Measurements from ENCODE around the gene SPON2. TPM values are rescaled to one million over a fixed set of nuclear protein-coding genes. Genes with fewer than 3 reads are reported as not detected.

The SPON2 gene
- total RNA-seq, 1 experiment from 2014 or later: 0.54 TPM

DNA sequence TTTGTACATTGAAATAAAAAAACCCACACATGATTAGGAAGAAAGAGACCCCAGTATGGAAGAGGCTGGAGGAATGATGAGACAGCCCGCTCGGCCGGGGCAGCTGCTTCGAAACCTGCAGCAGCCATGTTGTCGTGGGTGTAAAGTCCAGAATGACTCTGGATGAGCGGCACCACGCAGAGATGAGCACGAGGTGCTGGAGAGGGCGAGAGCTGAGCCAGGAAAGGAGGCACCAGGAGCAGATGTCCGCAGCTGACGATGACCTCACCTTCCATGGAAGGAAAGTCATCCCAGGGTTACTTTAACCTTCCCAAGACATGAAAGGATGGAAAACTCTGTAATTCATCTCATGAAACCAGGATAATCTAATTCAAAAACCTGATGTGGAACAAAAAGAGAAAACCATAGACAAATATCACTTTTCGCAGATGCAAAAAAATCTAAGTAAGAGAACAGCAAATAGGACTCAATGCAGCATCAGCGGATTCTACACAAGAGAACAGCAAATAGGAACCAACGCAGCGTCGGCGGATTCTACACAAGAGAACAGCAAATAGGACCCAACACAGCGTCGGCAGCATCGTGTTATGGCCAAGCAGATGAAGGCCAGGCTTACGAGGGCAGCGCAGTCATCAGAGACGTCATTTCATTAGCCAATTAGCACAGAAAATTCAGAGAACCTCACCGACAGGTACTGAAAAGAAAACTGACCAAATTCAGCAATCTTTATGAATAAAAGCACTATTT lies 25.9 kb upstream of the SPON2 start:
- ChIA-PET CTCF (no interaction called here), POLR2A (no interaction called here)
- no peaks in the 10 kb centered on the region for H3K36me3 Mint-ChIP-seq (ENCODE audit: insufficient read depth, unreplicated experiment)
- no peak overlapping the region for H3K4me3 Mint-ChIP-seq (ENCODE audit: unreplicated experiment)
- no peak for TF ChIP-seq CTCF (IDR thresholded peaks at IDR 0.05; ENCODE audit: unreplicated experiment)
- H3K9me3 Mint-ChIP-seq (ENCODE audit: unreplicated experiment): no peaks in the 10 kb centered on the region
- intact Hi-C loops (cut with micrococcal nuclease): no loop called here
- H3K27me3 Mint-ChIP-seq (ENCODE audit: insufficient read depth, unreplicated experiment): peaks cover 16% of the 10 kb centered on the region
- no peak overlapping the region for H3K27ac Mint-ChIP-seq (ENCODE audit: low read depth, unreplicated experiment)
- no TSS peak for BruUV-seq (replicated peaks)
- peaks cover 5% of the 10 kb centered on the region for H3K4me1 Mint-ChIP-seq (ENCODE audit: insufficient read depth, unreplicated experiment)
- no peak for DNase-seq (ENCODE audit: unreplicated experiment)

DNA sequence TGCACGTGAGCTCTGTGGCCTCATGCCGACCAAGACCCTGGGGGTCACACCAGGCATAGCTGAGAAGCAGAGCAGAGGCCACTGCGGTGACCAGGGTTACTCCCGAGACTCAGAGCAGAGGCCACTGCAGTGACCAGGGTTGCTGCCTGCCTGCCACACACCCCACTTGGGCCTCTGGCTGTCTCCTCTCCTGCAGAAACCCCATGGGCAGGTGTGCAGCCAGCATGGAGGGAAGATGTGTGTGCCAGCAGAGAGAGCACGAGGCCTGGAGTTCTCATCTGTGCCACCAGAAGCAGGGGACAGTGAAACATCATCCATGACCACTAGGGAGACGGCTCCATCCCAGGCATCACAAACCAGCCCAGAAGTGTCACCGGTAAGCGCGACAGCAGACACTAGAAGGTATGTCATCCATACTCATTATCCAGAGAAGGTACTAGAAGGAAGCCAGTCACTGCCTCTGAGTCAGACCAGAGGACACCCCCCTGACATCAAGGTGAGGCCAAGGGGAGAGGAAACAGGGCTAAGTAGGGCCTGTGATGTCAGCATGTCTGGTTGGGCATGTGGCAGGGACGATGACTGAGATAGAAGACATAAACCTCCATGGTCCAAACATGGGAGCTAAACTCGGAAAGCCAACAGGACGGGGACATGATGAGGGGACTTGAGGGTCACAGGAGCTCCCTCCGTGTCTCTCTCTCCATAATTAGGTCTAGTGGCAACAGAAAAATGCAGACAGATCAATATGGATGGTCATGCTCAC lies 24.2 kb upstream of the SPON2 start:
- no TSS peak for BruUV-seq (replicated peaks)
- TF ChIP-seq CTCF (IDR thresholded peaks at IDR 0.05; ENCODE audit: unreplicated experiment): no peak
- H3K27me3 Mint-ChIP-seq (ENCODE audit: insufficient read depth, unreplicated experiment): peaks cover 16% of the 10 kb centered on the region
- CTCF ChIA-PET: interaction anchor here (0.6 kb wide), 1 partner anchor 30 kb away, joined by 3 read pairs; no protein-coding TSS in a partner anchor
- H3K9me3 Mint-ChIP-seq (ENCODE audit: unreplicated experiment): no peaks in the 10 kb centered on the region
- no peaks in the 10 kb centered on the region for H3K36me3 Mint-ChIP-seq (ENCODE audit: insufficient read depth, unreplicated experiment)
- DNase-seq (ENCODE audit: unreplicated experiment): no peak
- no peak overlapping the region for H3K4me3 Mint-ChIP-seq (ENCODE audit: unreplicated experiment)
- intact Hi-C loops (cut with micrococcal nuclease): no loop called here
- H3K27ac Mint-ChIP-seq (ENCODE audit: low read depth, unreplicated experiment): peak overlapping the region; percentile 35
- POLR2A ChIA-PET: interaction anchor here (1.2 kb wide), 1 partner anchor 19 kb away, joined by 4 read pairs; no protein-coding TSS in a partner anchor
- H3K4me1 Mint-ChIP-seq (ENCODE audit: insufficient read depth, unreplicated experiment): peaks cover 12% of the 10 kb centered on the region

DNA sequence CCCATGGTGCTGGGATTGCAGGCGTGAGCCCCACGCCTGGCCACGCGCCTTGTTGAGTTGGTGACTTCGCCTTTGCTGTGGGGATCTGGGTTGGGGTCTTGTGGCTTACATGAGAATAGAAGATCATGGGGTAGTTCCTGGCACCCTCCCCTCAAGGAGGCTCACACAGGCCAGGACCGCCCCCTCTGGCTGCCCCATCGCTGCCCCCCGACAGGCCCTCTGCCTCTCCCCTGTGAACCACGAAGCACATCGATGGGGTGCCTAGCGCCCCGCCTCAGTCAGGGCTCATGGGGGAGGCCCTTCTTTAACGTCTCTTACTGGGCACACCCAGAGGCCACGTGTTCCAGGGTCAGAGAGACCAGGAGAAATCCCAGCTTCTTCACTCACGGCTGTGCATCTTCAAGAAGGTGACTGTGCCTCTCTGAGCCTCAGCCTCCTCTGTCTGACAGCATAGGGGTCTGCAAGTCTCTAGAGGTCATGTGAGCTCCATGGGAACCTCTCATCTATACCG lies 23.6 kb upstream of the SPON2 start:
- Mint-ChIP-seq H3K4me1 (ENCODE audit: insufficient read depth, unreplicated experiment) (peaks cover 18% of the 10 kb centered on the region), H3K27ac (ENCODE audit: low read depth, unreplicated experiment) (peak overlapping the region; percentile 35), H3K4me3 (ENCODE audit: unreplicated experiment) (no peak overlapping the region), H3K9me3 (ENCODE audit: unreplicated experiment) (no peaks in the 10 kb centered on the region), H3K36me3 (ENCODE audit: insufficient read depth, unreplicated experiment) (no peaks in the 10 kb centered on the region), H3K27me3 (ENCODE audit: insufficient read depth, unreplicated experiment) (peaks cover 16% of the 10 kb centered on the region)
- intact Hi-C loops (cut with micrococcal nuclease): no loop called here
- no peak for DNase-seq (ENCODE audit: unreplicated experiment)
- TF ChIP-seq CTCF (IDR thresholded peaks at IDR 0.05; ENCODE audit: unreplicated experiment): no peak
- ChIA-PET CTCF (no interaction called here), POLR2A (no interaction called here)
- BruUV-seq (replicated peaks): no TSS peak

GRCh38 chr4:1195109-1195671 lies 22.8 kb upstream of the SPON2 start:
- H3K27me3 Mint-ChIP-seq (ENCODE audit: insufficient read depth, unreplicated experiment): peaks cover 16% of the 10 kb centered on the region
- TF ChIP-seq CTCF (IDR thresholded peaks at IDR 0.05; ENCODE audit: unreplicated experiment): no peak
- CTCF ChIA-PET: interaction anchor here (1.3 kb wide), 1 partner anchor 28 kb away, joined by 3 read pairs; no protein-coding TSS in a partner anchor
- H3K27ac Mint-ChIP-seq (ENCODE audit: low read depth, unreplicated experiment): no peak overlapping the region
- no peak overlapping the region for H3K4me3 Mint-ChIP-seq (ENCODE audit: unreplicated experiment)
- H3K4me1 Mint-ChIP-seq (ENCODE audit: insufficient read depth, unreplicated experiment): peaks cover 18% of the 10 kb centered on the region
- BruUV-seq (replicated peaks): no TSS peak
- H3K9me3 Mint-ChIP-seq (ENCODE audit: unreplicated experiment): no peaks in the 10 kb centered on the region
- H3K36me3 Mint-ChIP-seq (ENCODE audit: insufficient read depth, unreplicated experiment): no peaks in the 10 kb centered on the region
- intact Hi-C loops (cut with micrococcal nuclease): no loop called here
- DNase-seq (ENCODE audit: unreplicated experiment): no peak
- POLR2A ChIA-PET: interaction anchor here (1.0 kb wide), 1 partner anchor 18 kb away, joined by 4 read pairs; no protein-coding TSS in a partner anchor

Measured in MCF 10A (cell line).